Measurements from ENCODE around the gene CFAP299.

CFAP299 gene

DNA sequence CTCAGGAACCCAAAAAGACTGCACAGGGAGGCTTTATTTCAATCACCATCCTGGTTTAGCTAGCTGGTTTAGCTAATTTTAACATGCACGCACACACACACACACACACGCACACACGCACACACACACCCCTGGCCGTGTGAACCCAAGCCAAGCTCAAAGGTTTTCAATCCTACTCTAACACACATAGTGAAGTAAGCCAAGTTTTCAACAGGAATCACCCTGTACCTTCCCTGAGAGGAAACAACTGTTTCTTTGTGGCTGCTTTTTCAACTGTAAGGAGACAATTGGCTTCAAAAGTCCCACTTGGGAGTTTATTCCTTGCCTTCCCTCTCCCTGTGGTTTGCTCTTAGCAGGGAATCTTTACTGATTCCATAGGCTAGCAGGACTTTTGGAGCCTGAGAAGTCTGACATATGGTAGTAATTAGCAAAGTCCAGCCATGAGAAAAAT is 596.1 kb downstream of the CFAP299 start:
- peak; percentile 91 for DNase-seq

DNA sequence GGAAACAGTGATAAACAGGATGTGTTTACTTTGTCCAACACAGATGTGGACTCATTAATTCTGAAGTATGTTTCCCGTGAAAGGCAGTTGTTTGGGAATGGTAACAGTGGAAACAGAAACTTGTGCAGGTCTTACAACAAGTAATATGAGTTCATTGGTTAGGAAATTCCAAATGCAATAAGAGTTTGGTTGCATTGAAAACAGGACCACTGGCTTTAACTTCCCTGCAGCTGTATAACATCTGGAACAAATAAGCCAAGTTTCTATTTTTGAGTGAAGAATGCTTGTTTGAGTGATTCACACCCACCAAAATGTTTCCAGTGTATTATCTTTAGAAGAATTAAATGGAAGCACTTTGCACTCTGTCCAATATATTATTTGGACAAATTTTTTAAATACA is 612.6 kb downstream of the CFAP299 start:
- DNase-seq, result peak; percentile 69

- DNase-seq, result no peak
These were observed 613.5 kb downstream of the CFAP299 start for GRCh38 chr4:80948995-80949394.

GRCh38 chr4:80956421-80956820 is 620.9 kb downstream of the CFAP299 start:
- no peak for DNase-seq

GRCh38 chr4:80963051-80963450 is 627.5 kb downstream of the CFAP299 start:
- DNase-seq, result peak; percentile 39

GRCh38 chr4:80967346-80967745 is 631.8 kb downstream of the CFAP299 start:
- DNase-seq, result peak; percentile 21

GRCh38 chr4:80980239-80980638 is 644.7 kb downstream of the CFAP299 start:
- no peak for DNase-seq

GRCh38 chr4:80986011-80986410 is 650.5 kb downstream of the CFAP299 start:
- DNase-seq, result no peak

- DNase-seq, result peak; percentile 67
These were observed 654.5 kb downstream of the CFAP299 start for GRCh38 chr4:80989921-80990544.

DNA sequence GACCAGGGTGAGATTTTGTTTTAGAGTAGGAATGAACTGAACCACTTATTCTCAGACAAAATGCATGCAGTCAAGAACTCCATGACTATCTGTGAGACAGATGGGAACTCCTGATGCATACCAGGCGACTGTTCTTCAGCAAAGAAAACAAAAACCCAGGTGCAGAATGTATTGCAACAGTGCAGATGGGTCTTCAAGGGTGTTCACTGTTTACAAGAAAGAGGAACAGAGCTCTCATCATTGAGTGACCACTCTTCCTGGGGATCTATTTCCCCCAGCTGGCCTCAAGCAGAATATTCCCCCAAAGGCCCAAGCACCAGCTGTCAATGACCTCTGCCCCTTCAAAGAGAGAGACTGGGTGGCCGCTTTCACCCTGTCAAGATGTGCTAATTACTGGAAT is 655.3 kb downstream of the CFAP299 start:
- no peak for DNase-seq

GRCh38 chr4:80999943-81000342 is 664.4 kb downstream of the CFAP299 start:
- DNase-seq, result no peak

DNA sequence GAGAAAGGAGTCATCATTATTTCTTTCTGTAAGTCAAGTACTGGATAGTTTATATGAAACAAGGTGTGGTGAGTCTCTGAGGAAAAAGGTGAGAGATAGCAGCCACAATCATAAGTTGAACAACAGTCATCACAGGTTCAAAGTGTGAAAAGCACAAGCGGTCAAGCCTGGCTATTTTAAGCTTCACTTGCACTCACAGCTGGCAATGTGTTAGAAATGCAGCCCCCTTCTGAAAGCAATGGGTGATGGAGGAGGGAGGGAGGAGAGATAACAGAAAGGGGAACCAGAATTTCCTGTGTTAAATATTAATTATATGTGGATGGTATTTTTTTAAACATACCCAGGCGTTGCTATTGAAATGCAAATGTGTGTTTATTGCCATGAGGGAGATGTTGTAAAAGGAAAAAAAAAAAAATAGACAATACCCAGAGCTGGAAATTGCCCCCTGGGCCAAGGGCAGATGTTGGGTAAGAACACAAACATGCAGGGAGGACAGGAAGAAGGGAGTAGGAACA is 668.1 kb downstream of the CFAP299 start:
- no peak for DNase-seq

DNA sequence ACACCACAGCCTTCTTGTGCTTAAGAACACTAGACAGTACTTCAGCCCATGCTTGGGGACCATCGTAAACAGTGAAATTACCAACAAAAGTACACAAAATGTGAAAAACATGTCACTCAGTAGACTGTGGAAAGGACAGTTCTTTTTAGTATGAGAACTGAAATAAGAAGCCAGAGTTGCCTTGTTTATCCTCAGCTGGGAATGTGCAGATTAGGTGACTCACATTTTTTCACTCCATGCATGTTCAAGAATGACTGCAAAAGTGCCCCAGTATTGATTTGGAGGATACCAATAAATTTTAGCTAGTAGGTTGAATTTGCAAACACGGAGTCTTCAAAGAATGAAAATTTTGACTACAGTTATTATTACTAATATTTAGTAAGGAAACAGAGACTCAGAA is 671.9 kb downstream of the CFAP299 start:
- no peak for DNase-seq

Measured in fibroblast of skin of scalp (primary cell).